HCT116 (cell line): ENCODE measurements around the gene TMEM238. TPM values are rescaled to one million over a fixed set of nuclear protein-coding genes. Genes with fewer than 3 reads are reported as not detected.

Source experiments
- ATAC-seq: fragments of 200-7000 bp; cut with Tn5 transposase; 2 replicates; pipeline ENCODE4 v1.9.1; 2020; ENCODE audit warnings: mild to moderate bottlenecking, moderate library complexity
- BruUV-seq: library from RNA; stranded (reverse); fragments of 400-500 nt; replicated peaks from 2 replicates; lab custom pipeline; 2021; lab: Mats Ljungman, UMichigan
- CTCF ChIA-PET: fragments of 300-600 bp; sonication (Branson Sonifier 250); formaldehyde crosslinking; loops from one replicate; lab custom pipeline; 2021; ENCODE audit warnings: antibody characterized with exemption; lab: Charles Lee
- POLR2A ChIA-PET: fragments of 300-600, 350-600 bp; sonication (Branson Sonifier 250); formaldehyde crosslinking; loops from one replicate; lab custom pipeline; 2021; ENCODE audit warnings: antibody characterized with exemption; lab: Charles Lee
- RAD21 ChIA-PET, 2 experiments: fragments of 300-600 bp; sonication (Branson Sonifier 250); formaldehyde crosslinking; loops; one replicate each; lab custom pipeline; 2023; ENCODE audit warnings: low total read pairs in 2 of 2; ENCODE audit not compliant: uncharacterized antibody in 2 of 2, unreplicated experiment in 2 of 2, low non-redundant PET in 1 of 2; lab: Charles Lee
- DNase-seq: peaks from one replicate; pipeline ENCODE4 v3.0.0-alpha.2; 2010; ENCODE audit warnings: low read depth, low spot score
- H2AFZ ChIP-seq: fragments of 200-600 bp; shearing (Covaris generic), sonication (generic); 2 replicates; pipeline ENCODE4 v1.6.1; 2017; ENCODE audit warnings: low read depth, mixed run types, mixed read lengths, antibody characterized with exemption, low read length; ENCODE audit not compliant: poor library complexity, severe bottlenecking
- H3K27ac ChIP-seq: 2 replicates; pipeline ENCODE4 v1.5.1; 2012; ENCODE audit warnings: low read depth, low read length
- H3K27me3 ChIP-seq: fragments of 200-600 bp; sonication (generic); 2 replicates; pipeline ENCODE4 v1.6.1; 2016; ENCODE audit warnings: mixed run types, low read length, mixed read lengths; ENCODE audit not compliant: insufficient read depth
- H3K36me3 ChIP-seq, 2 experiments: fragments of 200-500 bp in 1 of 2; fragments of 200-600 bp in 1 of 2; sonication (Bioruptor generic) in 1 of 2; sonication (generic) in 1 of 2; 2 replicates each; pipeline versions ENCODE4 v1.5.1 to v1.6.1; 2014 to 2016; ENCODE audit warnings: low read length in 2 of 2, inconsistent platforms in 1 of 2, mixed read lengths in 1 of 2, mixed run types in 1 of 2; ENCODE audit not compliant: insufficient read depth in 2 of 2, control insufficient read depth in 1 of 2
- H3K4me1 ChIP-seq, 2 experiments: fragments of 200-600 bp in 1 of 2; sonication (generic) in 1 of 2; 2 replicates each; pipeline versions ENCODE4 v1.5.1 to v1.6.1; 2012 to 2017; ENCODE audit warnings: low read length in 2 of 2, inconsistent platforms in 1 of 2, mild to moderate bottlenecking in 1 of 2, mixed read lengths in 1 of 2, mixed run types in 1 of 2, moderate library complexity in 1 of 2; ENCODE audit not compliant: insufficient read depth in 2 of 2, control insufficient read depth in 1 of 2
- H3K4me2 ChIP-seq: fragments of 200-600 bp; sonication (generic); 2 replicates; pipeline ENCODE4 v1.6.1; 2017; ENCODE audit warnings: mixed run types, low read length, mixed read lengths
- H3K4me3 ChIP-seq, 2 experiments: fragments of 200-600 bp in 1 of 2; sonication (generic) in 1 of 2; replicated peaks in 1 of 2; 2 replicates each; pipeline ENCODE4 v1.5.1; 2011 to 2016; ENCODE audit warnings: low read length in 2 of 2, control low read depth in 1 of 2, low read depth in 1 of 2, mild to moderate bottlenecking in 1 of 2, mixed read lengths in 1 of 2, mixed run types in 1 of 2
- H3K79me2 ChIP-seq: fragments of 200-600 bp; sonication (generic); 2 replicates; pipeline ENCODE4 v1.6.1; 2017; ENCODE audit warnings: mild to moderate bottlenecking, mixed run types, low read length, moderate library complexity, mixed read lengths; ENCODE audit not compliant: insufficient read depth
- H3K9ac ChIP-seq: fragments of 200-600 bp; sonication (generic); 2 replicates; pipeline ENCODE4 v1.6.1; 2016; ENCODE audit warnings: low read length, mixed read lengths
- H3K9me2 ChIP-seq: fragments of 200-600 bp; sonication (generic), shearing (Covaris generic); 2 replicates; pipeline ENCODE4 v1.6.1; 2017; ENCODE audit warnings: mixed run types, mild to moderate bottlenecking, moderate library complexity; ENCODE audit not compliant: insufficient read depth
- H3K9me3 ChIP-seq, 2 experiments: fragments of 200-500 bp in 1 of 2; fragments of 200-600 bp in 1 of 2; sonication (Bioruptor generic) in 1 of 2; sonication (generic) in 1 of 2; 2 replicates each; pipeline ENCODE4 v1.6.1; 2014 to 2017; ENCODE audit warnings: low read length in 2 of 2, mixed read lengths in 2 of 2, inconsistent platforms in 1 of 2, low read depth in 1 of 2, mild to moderate bottlenecking in 1 of 2, mixed run types in 1 of 2, moderate library complexity in 1 of 2; ENCODE audit not compliant: control insufficient read depth in 1 of 2, insufficient read depth in 1 of 2
- H4K20me1 ChIP-seq: fragments of 200-600 bp; sonication (generic), shearing (Covaris generic); 2 replicates; pipeline ENCODE4 v1.6.1; 2017; ENCODE audit warnings: mixed run types, mild to moderate bottlenecking, moderate library complexity; ENCODE audit not compliant: insufficient read depth
- CBX3 ChIP-seq: IDR thresholded peaks from 2 replicates; pipeline ENCODE4 v1.6.1; 2012; ENCODE audit warnings: low read depth
- CEBPB ChIP-seq: IDR thresholded peaks from 2 replicates; pipeline ENCODE4 v1.6.1; 2012; ENCODE audit warnings: low read depth
- CTCF ChIP-seq, 3 experiments: fragments of 200-600 bp in 1 of 3; sonication (generic) in 1 of 3; IDR thresholded peaks in 2 of 3; conservative IDR thresholded peaks in 1 of 3; 2 replicates each; pipeline ENCODE4 v1.5.1; 2012 to 2017; ENCODE audit warnings: low read depth in 2 of 3, low read length in 2 of 3, antibody characterized with exemption in 1 of 3, borderline replicate concordance in 1 of 3, control low read depth in 1 of 3, mild to moderate bottlenecking in 1 of 3, mixed read lengths in 1 of 3, mixed run types in 1 of 3, moderate library complexity in 1 of 3; ENCODE audit not compliant: insufficient read depth in 1 of 3
- ELF1 ChIP-seq: IDR thresholded peaks from 2 replicates; pipeline ENCODE4 v1.6.1; 2012; ENCODE audit warnings: low read depth, borderline replicate concordance
- EZH2 ChIP-seq: fragments of 200-600 bp; sonication (generic); IDR thresholded peaks from 2 replicates; pipeline ENCODE4 v1.6.1; 2017; ENCODE audit warnings: antibody characterized with exemption, mixed run types
- REST ChIP-seq: IDR thresholded peaks from 2 replicates; pipeline ENCODE4 v1.6.1; 2012; ENCODE audit warnings: low read depth
- SP1 ChIP-seq: IDR thresholded peaks from 2 replicates; pipeline ENCODE4 v1.6.1; 2012; ENCODE audit warnings: low read depth
- SRF ChIP-seq: IDR thresholded peaks from 2 replicates; pipeline ENCODE4 v1.6.1; 2012; ENCODE audit warnings: low read depth
- TCF7L2 ChIP-seq: IDR thresholded peaks from 2 replicates; pipeline ENCODE4 v1.7.0; 2011; ENCODE audit warnings: borderline replicate concordance, inconsistent platforms; ENCODE audit not compliant: insufficient read depth, insufficient read length; ENCODE audit errors: extremely low read depth
- YY1 ChIP-seq: IDR thresholded peaks from 2 replicates; pipeline ENCODE4 v1.6.1; 2011; ENCODE audit warnings: low read length, low read depth, moderate library complexity, mild to moderate bottlenecking; ENCODE audit not compliant: insufficient replicate concordance; ENCODE audit errors: extremely low read depth
- ZNF274 ChIP-seq: fragments of 200-500 bp; sonication (Bioruptor generic); IDR thresholded peaks from 2 replicates; pipeline ENCODE4 v1.6.1; 2014; ENCODE audit warnings: mild to moderate bottlenecking, low read depth, low read length, inconsistent platforms
- intact Hi-C: fragments of 100-400 bp; cut with micrococcal nuclease; formaldehyde crosslinking; loops from 2 replicates; pipeline ENCODE4 v1.10.0; 2022
- total RNA-seq: library from RNA; stranded (reverse); gene quantifications from one replicate; pipeline ENCODE4 v1.2.1, GENCODE V29; 2021; ENCODE audit not compliant: unreplicated experiment

Gene TMEM238
- total RNA-seq, 1 experiment from 2014 or later = 21.0 TPM

GRCh38 chr19:55433292-55433691, 49.2 kb upstream of the TMEM238 start:
- no peak overlapping the region for H3K9ac ChIP-seq
- CTCF ChIA-PET = no interaction called here
- H3K4me2 ChIP-seq = no peak overlapping the region
- BruUV-seq = no TSS peak
- RAD21 ChIA-PET = no interaction called here
- ATAC-seq = no peak
- H3K4me1 ChIP-seq = peaks cover 0 to 6% of the 10 kb centered on the region in 2 experiments; a peak in 1 of 4 replicates
- no peaks in the 10 kb centered on the region for H3K36me3 ChIP-seq
- intact Hi-C loops = no loop called here
- no peaks in the 10 kb centered on the region for H3K9me3 ChIP-seq
- no peaks in the 10 kb centered on the region for H3K27me3 ChIP-seq
- H3K4me3 ChIP-seq = no peak overlapping the region
- POLR2A ChIA-PET = no interaction called here
- H2AFZ ChIP-seq = no peak overlapping the region
- no peak for TF ChIP-seq ELF1
- no peak for TF ChIP-seq CEBPB
- no peak for TF ChIP-seq CTCF (IDR thresholded peaks at IDR 0.05 in 2 of 3, conservative IDR thresholded peaks at IDR 0.05 in 1 of 3; ENCODE audit: borderline replicate concordance in 1 of 3, insufficient read depth in 1 of 3, low read depth in 2 of 3, low read length in 2 of 3)
- no peaks in the 10 kb centered on the region for H4K20me1 ChIP-seq
- DNase-seq = no peak
- H3K27ac ChIP-seq = no peak overlapping the region
- H3K79me2 ChIP-seq = no peaks in the 10 kb centered on the region
- no peaks in the 10 kb centered on the region for H3K9me2 ChIP-seq

GRCh38 chr19:55432241-55432959, 48.3 kb upstream of the TMEM238 start:
- POLR2A ChIA-PET = no interaction called here
- Histone ChIP-seq H3K79me2 (no peaks in the 10 kb centered on the region), H3K27me3 (no peaks in the 10 kb centered on the region), H3K4me1 (peaks cover 0 to 6% of the 10 kb centered on the region in 2 experiments; a peak in 1 of 4 replicates), H3K36me3 (no peaks in the 10 kb centered on the region), H3K9ac (no peak overlapping the region), H3K9me3 (no peaks in the 10 kb centered on the region), H3K9me2 (no peaks in the 10 kb centered on the region), H2AFZ (no peak overlapping the region), H4K20me1 (no peaks in the 10 kb centered on the region), H3K4me2 (no peak overlapping the region), H3K27ac (no peak overlapping the region), H3K4me3 (no peak overlapping the region)
- ATAC-seq (peak; percentile 27; the same call in 1 of the 2 replicates), DNase-seq (no peak)
- intact Hi-C loops = no loop called here
- RAD21 ChIA-PET = no interaction called here
- no TSS peak for BruUV-seq
- CTCF ChIA-PET = no interaction called here
- TF ChIP-seq EZH2 = no peak
- TF ChIP-seq TCF7L2 = no peak
- no peak for TF ChIP-seq ZNF274
- TF ChIP-seq CBX3 = no peak
- TF ChIP-seq SP1 = no peak; the same call in 1 of the 2 replicates
- no peak for TF ChIP-seq YY1
- TF ChIP-seq SRF = no peak
- no peak for TF ChIP-seq REST
